Measurements from ENCODE around the gene AK5.

Gene AK5

DNA sequence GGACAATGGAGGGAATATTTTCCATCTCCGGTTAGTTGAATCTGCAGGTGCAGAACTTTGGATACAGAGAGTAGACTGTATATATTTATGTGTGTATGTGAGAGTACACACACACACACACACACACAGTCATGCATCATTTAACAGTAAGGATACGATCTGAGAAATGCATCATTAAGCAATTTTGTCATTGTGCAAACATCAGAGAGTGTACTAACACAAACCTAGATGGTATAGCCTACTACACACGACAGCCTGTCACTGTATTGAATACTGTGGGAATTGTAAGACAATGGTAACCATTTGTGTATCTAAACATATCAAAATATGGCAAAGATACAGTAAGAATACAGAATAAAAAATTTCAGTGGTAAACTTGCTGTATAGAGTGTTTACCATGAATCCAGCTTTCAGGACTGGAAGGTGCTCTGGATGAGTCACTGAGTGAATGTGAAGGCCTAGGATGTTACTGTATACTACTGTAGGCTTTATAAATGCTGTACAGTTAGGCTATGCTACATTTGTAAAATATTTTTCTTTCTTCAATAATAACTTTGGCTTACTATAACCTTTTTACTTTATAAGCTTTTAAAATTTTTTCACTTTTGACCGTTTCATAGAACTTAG, 262.1 kb downstream of the AK5 start:
- DNase-seq (ENCODE audit: low read depth in 2 of 2): no peak

DNA sequence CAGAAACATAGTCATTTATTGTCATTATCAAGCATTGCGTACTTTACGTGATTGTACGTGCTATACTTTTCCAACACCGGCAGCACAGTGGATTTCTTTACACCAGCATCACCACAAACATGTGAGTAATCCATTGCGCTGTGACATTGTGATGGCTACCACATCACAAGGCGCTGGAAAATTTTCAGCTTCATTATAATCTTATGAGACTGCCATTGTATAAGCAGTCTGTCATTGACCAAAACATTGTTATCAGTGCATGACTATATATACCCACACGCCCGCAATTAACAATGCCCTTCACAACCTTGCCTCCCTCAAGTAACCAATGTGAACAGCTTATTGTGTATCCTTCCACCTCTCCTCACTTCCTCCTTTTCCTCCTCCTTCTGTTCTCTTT, 263.0 kb downstream of the AK5 start:
- DNase-seq (ENCODE audit: low read depth in 2 of 2): no peak

DNA sequence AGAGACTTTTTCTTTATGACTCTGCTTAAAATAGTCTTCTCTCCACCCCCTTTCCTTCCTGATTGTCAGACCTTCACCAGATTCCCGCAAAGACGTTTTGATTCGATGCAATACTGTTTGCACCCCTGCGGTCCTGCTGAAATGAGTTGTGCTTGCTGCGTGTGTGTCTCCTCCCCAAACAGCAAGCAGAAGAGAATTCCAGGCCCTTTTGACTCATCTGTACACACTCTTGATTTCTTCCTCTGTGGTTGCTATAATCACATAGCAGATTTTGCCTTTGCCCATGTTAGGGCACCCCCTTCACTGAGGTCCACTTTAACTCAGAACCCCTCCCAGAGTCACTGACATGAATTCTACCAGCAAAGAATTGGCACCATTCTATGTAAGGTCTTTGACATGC, 264.2 kb downstream of the AK5 start:
- no peak for DNase-seq (ENCODE audit: low read depth in 2 of 2)

DNA sequence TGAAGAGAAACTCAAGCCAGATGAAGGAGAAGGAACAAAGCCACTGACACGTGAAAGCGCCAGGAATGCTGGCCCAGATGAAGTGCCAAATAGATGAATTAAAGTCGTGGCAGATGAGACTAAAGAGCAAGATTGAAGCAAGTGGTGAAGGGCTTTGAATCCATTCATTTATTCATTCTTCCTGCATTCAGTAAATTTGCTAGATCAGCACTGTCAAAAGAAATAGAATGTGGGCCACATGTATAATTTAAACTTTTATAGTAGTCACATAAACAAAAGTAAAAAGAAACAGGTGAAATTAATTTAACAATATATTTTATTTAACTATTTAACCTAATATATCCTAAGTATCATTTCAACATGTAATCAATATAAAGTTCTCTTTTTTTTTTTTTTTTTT, 265.1 kb downstream of the AK5 start:
- no peak for DNase-seq (ENCODE audit: low read depth in 2 of 2)

DNA sequence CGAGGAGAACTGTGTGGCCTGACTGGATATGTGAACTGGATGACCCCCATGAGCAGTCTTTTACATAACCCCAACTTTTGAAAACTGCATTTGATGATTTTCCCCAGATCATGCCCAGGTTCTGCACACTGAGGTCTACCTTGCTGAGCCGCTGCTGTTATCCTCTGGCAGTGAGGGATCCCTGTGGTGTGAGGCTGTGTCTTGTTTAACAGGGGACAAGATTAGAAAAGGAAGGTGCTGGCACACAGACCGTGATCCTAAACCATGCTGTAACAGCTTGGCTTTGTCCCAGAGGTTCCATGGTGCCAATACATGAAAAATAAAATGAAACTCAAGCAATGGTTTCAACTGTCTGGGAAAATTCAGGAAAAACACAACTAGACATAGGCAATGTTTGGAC, 266.5 kb downstream of the AK5 start:
- DNase-seq (ENCODE audit: low read depth in 2 of 2): no peak

DNA sequence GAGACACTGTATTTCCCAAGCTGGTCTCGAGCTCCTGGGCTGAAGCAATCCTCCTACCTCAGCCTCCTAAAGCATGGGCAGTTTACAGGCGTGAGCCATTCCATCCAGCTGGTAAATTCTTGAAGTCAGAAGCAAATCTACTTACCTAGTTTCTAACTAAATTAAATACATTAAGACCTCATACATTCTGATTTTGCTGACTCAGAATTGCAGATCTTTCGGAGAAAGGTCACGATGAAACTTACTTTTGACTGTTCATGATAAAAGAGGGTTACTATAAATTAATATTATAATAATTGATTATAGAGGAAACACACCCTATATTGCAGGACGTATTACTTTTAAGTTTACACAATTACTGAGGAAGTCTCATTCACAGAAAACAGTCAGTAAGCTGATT, 268.3 kb downstream of the AK5 start:
- no peak for DNase-seq (ENCODE audit: low read depth in 2 of 2)

DNA sequence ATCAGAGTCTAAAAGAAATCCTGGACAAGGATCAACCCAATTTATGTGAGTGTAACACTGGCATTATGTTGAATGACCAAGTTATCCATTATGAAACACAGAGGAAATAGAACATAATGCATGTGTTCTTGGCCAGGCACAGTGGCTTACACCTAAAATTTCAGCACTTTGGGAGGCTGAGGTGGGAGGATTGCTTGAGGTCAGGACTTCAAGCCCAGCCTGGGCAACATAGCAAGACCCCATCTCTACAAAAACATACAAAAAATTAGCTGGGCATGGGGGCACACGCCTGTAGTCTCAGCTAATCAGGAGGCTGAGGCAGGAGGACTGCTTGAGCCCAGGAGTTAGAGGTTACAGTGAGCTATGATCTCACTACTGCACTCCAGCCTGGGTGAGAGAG, 270.8 kb downstream of the AK5 start:
- no peak for DNase-seq (ENCODE audit: low read depth in 2 of 2)

DNA sequence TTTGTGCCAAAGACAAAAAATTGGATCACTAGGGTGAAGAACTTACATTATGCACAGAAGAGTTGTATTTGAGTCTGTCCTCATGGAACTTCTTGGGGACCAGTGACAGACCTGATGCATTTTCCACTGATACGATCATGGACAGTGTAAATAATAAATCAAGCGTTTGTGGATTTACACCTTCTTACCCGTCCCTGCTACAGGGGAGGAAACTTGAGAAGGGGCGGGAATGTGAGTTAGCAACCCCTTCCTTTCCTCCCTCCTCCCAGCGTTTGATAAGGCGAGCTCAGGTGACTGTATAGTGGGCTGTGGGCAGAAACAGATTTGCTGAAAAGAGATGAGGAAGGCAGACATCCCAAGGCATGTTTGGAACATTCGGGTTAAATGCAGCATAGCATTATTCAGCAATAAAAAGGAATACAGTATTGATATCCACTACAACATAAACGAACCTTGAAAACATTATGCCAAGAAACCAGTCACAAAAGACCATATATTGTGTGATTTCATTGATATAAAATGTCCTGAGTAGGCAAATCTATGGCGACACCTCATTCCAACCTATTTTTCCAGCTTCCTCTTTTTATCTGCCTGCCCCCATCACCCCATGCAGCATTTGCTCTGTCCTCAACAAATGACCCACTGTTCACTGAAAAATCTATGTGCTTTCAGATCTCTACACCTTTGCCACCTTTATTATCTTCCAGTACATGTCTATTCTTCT, 271.9 kb downstream of the AK5 start:
- no peak for DNase-seq (ENCODE audit: low read depth in 2 of 2)

DNA sequence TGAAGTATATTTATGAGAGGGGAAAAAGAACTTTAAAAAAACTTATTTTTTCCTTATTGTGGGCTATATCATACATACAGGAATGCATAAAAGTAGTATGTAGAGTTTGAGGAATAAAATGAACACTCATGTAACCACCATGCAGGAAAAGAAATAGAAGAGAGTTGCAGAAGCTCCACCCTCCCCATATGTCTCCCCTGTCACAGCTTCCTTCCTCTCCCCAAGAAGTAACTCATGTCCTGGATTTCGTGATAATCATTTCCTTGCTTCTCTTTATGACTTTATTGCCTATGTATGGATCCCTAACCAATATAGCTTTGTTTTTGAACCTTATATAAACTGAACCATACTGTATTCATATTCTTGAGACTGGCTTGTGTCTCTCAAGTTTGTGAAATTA, 274.2 kb downstream of the AK5 start:
- no peak for DNase-seq (ENCODE audit: low read depth in 2 of 2)

DNA sequence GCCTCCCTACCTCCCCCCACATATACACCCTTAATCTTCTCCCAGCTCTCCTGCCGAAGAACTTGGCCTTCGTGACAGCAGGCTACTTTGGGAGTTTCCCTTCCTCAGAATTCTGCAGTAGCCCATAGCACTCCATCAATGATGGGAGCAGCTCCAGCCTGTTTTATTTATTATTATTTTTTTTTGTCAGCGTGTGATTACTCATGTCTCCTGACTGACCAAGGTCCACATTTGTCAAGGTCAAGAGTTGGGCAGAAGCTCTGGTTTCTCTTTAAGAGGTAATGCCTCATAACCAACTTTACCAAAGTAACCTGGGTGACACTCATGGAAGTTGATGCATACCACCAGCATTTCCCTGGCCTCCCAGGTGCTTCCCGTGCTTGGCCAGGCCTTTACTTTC, 275.2 kb downstream of the AK5 start:
- no peak for DNase-seq (ENCODE audit: low read depth in 2 of 2)

DNA sequence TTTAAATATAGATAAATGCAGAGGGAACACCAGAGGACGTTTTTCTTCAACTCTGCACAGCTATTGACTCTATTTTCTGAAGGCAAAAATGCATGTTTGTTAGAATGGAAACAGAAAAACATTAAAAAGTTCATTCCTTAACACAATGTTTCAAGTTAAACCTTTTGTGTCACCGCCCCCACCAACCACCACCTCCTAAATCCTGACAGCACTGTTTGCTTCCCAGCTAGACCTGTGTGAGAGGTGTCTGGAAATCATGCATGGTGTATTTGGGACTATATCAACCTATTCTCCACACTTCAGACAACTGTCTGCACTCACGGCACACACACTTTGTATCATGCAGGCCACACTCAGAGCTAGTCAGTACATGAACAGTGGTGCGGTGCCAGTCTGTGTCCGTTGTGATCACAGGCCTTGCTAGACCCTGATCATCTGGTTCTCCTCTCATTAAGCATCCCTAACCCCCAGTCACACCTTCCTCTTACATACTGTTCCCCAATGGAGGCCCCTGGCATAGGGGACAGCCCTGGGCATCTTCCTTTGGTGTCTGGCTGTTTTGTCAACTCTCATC, 276.9 kb downstream of the AK5 start:
- DNase-seq (ENCODE audit: low read depth in 2 of 2): no peak

DNA sequence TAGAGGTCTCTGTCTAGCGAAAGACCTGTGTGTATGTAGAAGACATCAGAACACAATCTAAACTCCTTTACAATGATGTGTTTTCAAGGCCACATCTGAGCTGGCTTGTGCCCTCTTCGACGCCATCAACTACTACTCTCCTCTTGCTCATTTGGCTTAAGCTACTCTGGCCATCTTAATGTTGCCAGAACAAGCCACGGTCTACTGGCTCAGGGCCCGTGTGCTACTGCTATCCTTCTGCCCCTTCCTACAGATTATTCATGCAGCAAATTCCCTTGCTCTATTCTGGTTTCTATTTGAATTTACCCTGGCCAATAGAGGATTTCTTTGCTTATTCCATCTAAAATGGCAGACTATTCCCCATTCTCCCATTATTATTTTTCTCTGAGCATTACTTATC, 278.9 kb downstream of the AK5 start:
- DNase-seq (ENCODE audit: low read depth in 2 of 2): no peak

DNA sequence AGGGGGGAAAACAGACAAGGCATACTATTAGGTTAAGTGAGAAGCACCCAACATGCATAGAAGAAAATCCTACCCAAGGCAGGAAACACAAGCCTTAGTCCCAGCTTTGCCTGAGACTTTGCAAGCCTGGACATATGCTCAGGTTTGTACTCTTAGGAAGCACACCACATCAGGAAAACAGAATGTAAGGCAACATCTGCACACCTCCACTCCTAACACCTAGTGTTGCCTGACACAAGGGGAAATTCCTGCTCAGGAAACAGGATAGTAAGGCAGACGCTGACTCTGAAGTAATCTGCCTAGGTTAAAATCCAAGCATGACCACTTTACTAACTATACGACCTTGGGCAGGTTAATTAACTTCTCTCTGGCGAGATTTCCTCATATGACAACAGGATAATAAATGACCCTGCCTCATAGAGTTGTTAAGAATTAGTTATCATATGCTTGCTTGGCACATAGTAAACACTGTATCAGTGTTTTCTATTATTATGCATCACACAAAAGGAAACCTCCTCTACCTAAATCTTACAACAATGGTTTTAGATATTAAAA, 280.9 kb downstream of the AK5 start:
- DNase-seq (ENCODE audit: low read depth in 2 of 2): no peak

DNA sequence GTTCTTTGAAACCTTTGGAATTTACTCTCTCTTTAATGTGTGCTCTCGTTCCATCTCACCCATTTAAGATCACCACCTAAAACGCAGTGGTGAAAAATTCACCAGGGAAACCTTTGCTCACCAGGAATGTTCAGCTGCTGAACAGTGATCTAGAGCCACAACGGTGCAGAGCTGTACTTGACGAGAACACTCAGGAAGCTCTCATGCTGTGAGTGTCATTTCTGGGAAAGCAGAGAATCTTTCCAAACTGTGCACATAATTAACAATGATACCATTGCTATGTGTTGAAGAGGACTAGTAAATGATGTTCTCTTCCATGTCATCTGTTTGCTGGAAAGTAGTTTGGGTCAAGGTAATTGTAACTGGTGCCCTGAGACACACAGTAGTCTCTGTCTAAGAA, 283.5 kb downstream of the AK5 start:
- no peak for DNase-seq (ENCODE audit: low read depth in 2 of 2)

DNA sequence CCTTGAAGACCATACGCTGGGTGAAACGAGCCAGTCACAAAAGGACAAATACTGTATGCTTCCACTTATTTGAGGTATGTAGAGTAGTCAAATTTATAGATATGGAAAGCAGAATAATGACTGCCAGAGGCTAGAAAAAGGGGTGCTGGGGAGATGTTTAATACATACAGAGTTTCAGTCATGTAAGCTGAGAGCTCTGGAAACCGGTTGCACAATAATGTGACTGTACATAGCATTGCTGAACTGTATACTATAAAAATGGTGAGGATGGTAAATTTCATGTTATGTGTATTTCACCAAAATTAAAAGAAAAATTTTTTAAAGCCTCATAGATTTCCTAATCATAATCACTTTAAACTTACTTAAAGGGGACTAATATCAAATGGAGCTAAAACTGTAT, 289.8 kb downstream of the AK5 start:
- DNase-seq (ENCODE audit: low read depth in 2 of 2): no peak

DNA sequence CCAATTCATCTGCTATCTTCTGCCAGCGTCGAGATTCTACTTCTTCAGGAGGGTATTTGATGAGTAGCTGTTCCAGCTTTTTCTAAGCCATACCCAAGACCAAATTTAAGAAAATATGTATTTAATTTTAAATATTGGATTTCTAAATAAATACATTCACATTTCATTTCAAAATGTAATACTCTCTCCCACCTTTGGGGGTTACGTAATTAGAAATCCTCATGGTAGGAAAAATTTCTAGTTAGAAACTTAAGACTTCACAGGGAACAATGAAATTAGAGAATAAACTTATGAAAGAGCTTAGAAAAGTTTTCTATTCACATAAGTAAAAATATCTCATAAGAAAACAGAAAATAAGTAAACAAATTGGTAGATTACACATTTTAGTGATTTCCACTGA, 297.7 kb downstream of the AK5 start:
- no peak for DNase-seq (ENCODE audit: low read depth in 2 of 2)

DNA sequence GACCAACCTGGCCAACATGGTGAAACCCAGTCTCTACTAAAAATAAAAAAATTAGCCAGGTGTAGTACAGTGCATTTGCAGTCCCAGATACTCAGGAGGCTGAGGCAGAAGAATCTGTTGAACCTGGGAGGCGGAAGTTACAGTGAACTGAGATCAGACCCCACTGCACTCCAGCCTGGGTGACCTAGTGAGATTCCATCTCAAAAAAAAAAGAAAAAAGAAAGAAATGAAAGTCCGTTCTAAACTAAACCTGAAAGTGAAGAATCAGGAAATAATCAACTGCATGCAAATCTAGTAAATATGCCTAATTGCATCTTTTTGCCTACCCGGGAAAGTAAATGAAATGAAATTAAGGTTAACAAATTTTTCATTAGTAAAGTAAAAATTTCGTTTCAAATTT, 301.1 kb downstream of the AK5 start:
- DNase-seq (ENCODE audit: low read depth in 2 of 2): no peak

DNA sequence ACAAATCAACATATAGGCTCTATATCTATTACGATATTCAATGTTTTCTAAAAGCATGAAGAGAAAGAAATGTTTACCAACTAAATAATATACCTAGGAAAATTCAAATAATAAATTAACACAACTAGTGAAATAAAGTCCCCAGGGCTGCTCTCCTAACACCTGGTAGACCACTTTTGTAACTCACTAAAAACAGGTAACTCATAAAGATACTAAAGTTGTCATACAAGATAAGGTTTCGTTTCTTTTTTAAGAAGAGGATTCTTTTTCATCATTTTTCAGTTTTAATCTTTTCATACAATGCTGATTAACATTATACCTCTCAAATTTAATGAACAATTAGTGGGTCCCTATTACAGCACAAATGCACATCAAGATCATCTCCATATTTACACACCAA, 301.7 kb downstream of the AK5 start:
- DNase-seq (ENCODE audit: low read depth in 2 of 2): no peak

DNA sequence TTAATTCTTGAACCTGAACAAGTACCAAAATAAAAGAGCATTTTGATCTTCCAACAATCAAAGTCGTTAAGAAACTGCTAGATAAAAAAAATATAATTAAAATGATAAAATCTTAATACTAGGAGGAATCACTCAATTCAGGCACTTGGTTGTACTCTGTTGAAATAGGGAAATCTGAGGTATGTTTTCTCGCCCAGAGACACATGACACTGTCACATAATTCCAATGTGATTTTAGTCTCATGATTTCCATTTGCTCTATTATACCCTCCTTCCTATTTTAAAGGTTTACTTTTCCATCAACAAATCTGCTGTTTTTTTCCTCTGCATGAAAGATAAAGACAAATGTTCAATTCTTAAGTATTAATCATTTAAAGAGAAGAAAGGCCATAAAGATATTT, 303.1 kb downstream of the AK5 start:
- DNase-seq (ENCODE audit: low read depth in 2 of 2): no peak

DNA sequence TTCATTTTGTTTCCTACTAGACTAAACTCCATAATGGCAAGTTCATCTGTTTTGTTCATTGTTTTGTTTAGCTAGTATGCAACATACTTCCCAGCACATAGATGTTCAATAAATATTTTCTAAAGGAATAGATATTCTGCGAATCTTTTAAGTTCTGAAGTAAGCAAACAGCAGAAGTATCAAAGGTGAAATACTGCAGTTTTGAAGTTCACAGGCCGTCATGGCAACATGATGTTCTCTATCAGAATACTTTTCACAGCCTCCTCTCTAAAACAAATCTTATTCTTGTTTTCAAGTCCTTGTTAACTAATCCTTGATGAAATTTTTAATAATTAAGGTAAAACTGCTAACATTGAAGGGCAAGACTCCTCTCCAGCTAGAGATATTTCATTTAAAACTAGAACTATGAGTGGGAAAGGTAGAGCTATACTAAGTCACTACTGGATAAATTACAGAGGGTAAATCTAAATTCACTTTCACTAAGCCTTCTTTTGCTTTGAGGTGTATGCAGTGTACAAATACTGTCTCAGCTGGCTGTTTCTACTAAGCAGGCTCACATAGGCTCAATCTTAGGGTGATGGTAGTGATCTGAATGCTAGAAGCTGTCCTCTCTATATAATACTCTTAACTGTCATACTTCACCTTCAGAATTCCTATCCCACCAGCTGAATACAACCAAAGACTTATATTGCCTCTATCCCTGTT, 303.9 kb downstream of the AK5 start:
- DNase-seq (ENCODE audit: low read depth in 2 of 2): no peak

DNA sequence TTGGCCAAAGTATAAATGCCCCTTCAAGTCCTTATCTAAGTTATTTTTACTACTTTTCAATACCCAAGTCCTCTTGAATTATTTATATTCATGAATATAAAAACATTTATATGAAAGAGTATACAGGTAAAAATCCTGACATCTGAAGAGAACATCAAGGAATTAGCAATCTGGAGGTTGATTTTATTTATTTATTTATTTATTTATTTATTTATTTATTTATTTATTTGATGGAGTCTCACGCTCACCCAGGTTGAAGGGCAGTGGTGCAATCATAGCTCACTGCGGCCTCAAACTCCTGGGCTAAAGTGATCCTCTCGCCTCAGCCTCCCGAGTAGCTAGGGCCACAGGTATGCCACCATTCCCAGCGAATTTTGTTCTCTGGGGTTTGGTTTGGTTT, 307.4 kb downstream of the AK5 start:
- no peak for DNase-seq (ENCODE audit: low read depth in 2 of 2)

DNA sequence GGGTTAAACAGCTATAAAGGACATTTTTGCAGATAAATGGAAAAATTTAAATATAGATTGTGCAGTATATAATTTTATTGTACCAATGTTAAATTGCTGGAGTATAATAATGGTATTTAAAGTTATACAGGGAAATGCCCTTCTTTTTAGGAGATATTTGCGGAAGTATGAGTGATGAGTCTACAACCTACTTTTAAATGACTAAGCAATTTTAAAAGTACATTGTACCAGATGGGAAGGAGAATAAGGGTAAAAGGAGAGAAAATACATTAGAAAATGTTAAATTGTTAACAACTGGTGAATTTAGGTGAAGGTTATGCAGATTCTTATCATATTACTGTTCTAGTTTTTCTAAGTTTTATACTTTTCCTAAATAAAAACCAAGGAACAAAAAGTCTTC, 308.8 kb downstream of the AK5 start:
- DNase-seq (ENCODE audit: low read depth in 2 of 2): no peak

DNA sequence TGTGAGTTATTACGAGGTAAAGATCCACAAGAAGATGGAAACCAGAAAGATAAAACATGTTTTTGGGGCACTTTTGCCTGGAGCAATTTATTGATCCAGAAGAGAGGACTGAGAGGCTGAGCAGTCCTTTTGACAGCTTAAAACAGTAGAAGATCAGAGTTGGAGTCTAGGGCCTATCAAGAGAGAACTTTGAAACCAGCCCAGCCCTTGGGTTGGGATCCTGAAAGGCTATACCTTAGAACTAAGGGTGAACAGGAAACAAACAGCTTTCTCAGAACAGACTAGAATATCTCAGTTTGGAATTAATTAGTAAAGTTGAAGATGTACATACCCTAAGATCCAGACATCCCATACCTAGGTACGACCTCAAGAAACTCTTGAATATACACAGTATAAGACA, 311.1 kb downstream of the AK5 start:
- DNase-seq (ENCODE audit: low read depth in 2 of 2): no peak

Data from stimulated activated CD4-positive, alpha-beta T cell treated with anti-CD3 and anti-CD28 coated beads, Interleukin-15, amount 100 ng/mL, for 48 hours (primary cell).